ENCODE results near the gene C8B. TPM values are rescaled to one million over a fixed set of nuclear protein-coding genes. Genes with fewer than 3 reads are reported as not detected.

C8B gene
- total RNA-seq, 1 experiment from 2014 or later: not detected

- Histone ChIP-seq H3K36me3 (no peaks in the 10 kb centered on the region), H3K27me3 (no peaks in the 10 kb centered on the region), H3K4me3 (no peak overlapping the region), H3K9me3 (no peaks in the 10 kb centered on the region)
- peak; percentile 4 for DNase-seq
These were observed 68.4 kb downstream of the C8B start for GRCh38 chr1:56897150-56898004.

- Histone ChIP-seq H3K4me3 (no peak overlapping the region), H3K9me3 (no peaks in the 10 kb centered on the region), H3K27me3 (no peaks in the 10 kb centered on the region), H3K36me3 (no peaks in the 10 kb centered on the region)
- no peak for DNase-seq
These were observed 71.8 kb downstream of the C8B start for GRCh38 chr1:56894014-56894413.

GRCh38 chr1:56890229-56890628 is 75.6 kb downstream of the C8B start:
- no peak for DNase-seq
- Histone ChIP-seq H3K4me3 (no peak overlapping the region), H3K36me3 (no peaks in the 10 kb centered on the region), H3K9me3 (no peaks in the 10 kb centered on the region), H3K27me3 (no peaks in the 10 kb centered on the region)

GRCh38 chr1:56881417-56881816 is 84.4 kb downstream of the C8B start:
- no peak for DNase-seq
- H3K27me3 ChIP-seq: no peaks in the 10 kb centered on the region
- H3K9me3 ChIP-seq: no peaks in the 10 kb centered on the region

GRCh38 chr1:56880774-56881173 is 85.0 kb downstream of the C8B start:
- no peaks in the 10 kb centered on the region for H3K27me3 ChIP-seq
- no peak overlapping the region for H3K4me3 ChIP-seq
- no peaks in the 10 kb centered on the region for H3K9me3 ChIP-seq
- no peak for DNase-seq
- H3K36me3 ChIP-seq: no peaks in the 10 kb centered on the region

More at GRCh38 chr1:56881417-56881816, 84.4 kb downstream of the C8B start:
- Histone ChIP-seq H3K4me3 (no peak overlapping the region), H3K36me3 (no peaks in the 10 kb centered on the region)

Other genes with a start within 250 kb of the C8B start
- not detected in 2 replicates for gene FYB2, start 146.6 kb downstream of the C8B start, total RNA-seq (2014; rRNA removed; shearing (Covaris generic); ENCODE audit: low replicate concordance)
- gene C8A, start 111.2 kb downstream of the C8B start, total RNA-seq (2014; rRNA removed; shearing (Covaris generic); ENCODE audit: low replicate concordance): not detected in 2 replicates

All from MG63 (cell line).